ENCODE measurements around the gene XCL2. TPM values are rescaled to one million over a fixed set of nuclear protein-coding genes. Genes with fewer than 3 reads are reported as not detected.

The XCL2 gene
- total RNA-seq, 4 donors from 2014 or later: not detected

- TF ChIP-seq POLR2A (IDR thresholded peaks at IDR 0.05) (no peak), CTCF (IDR thresholded peaks at IDR 0.05) (no peak)
- DNase-seq: no peak
- H3K9me3 ChIP-seq: no peaks in the 10 kb centered on the region
- H3K36me3 ChIP-seq: no peaks in the 10 kb centered on the region
- H3K27me3 ChIP-seq: no peaks in the 10 kb centered on the region
- H3K4me3 ChIP-seq: no peak overlapping the region
- H3K4me1 ChIP-seq: no peaks in the 10 kb centered on the region
- intact Hi-C loops (cut with DNase I; ENCODE audit: low total_unique reads): no loop called here
- no peak overlapping the region for H3K27ac ChIP-seq
These were observed 25.0 kb downstream of the XCL2 start for GRCh38 chr1:168518813-168519212.

- Histone ChIP-seq H3K27me3 (no peaks in the 10 kb centered on the region), H3K27ac (no peak overlapping the region), H3K36me3 (no peaks in the 10 kb centered on the region), H3K4me3 (no peak overlapping the region), H3K4me1 (no peaks in the 10 kb centered on the region), H3K9me3 (no peaks in the 10 kb centered on the region)
- intact Hi-C loops (cut with DNase I; ENCODE audit: low total_unique reads): no loop called here
- TF ChIP-seq CTCF (IDR thresholded peaks at IDR 0.05): no peak
- no peak for TF ChIP-seq POLR2A (IDR thresholded peaks at IDR 0.05)
- DNase-seq: no peak
These were observed 25.6 kb downstream of the XCL2 start for GRCh38 chr1:168518201-168518689.

GRCh38 chr1:168514455-168514854, 29.3 kb downstream of the XCL2 start:
- H3K27ac ChIP-seq: peak overlapping the region in 1 of 2 donors; percentile 35
- H3K9me3 ChIP-seq: no peaks in the 10 kb centered on the region
- intact Hi-C loops (cut with DNase I; ENCODE audit: low total_unique reads): no loop called here
- no peak for DNase-seq
- TF ChIP-seq POLR2A (IDR thresholded peaks at IDR 0.05): no peak
- no peak for TF ChIP-seq CTCF (IDR thresholded peaks at IDR 0.05)
- no peaks in the 10 kb centered on the region for H3K36me3 ChIP-seq
- no peaks in the 10 kb centered on the region for H3K4me1 ChIP-seq
- no peak overlapping the region for H3K4me3 ChIP-seq
- H3K27me3 ChIP-seq: no peaks in the 10 kb centered on the region

GRCh38 chr1:168513656-168514404, 30.0 kb downstream of the XCL2 start:
- no peak overlapping the region for H3K4me3 ChIP-seq
- intact Hi-C loops (cut with DNase I; ENCODE audit: low total_unique reads): no loop called here
- H3K9me3 ChIP-seq: no peaks in the 10 kb centered on the region
- no peaks in the 10 kb centered on the region for H3K36me3 ChIP-seq
- H3K27me3 ChIP-seq: no peaks in the 10 kb centered on the region
- DNase-seq: peak in 1 of 2 donors; percentile 19
- no peaks in the 10 kb centered on the region for H3K4me1 ChIP-seq
- no peak for TF ChIP-seq POLR2A (IDR thresholded peaks at IDR 0.05)
- TF ChIP-seq CTCF (IDR thresholded peaks at IDR 0.05): no peak
- peak overlapping the region in 1 of 2 donors; percentile 35 for H3K27ac ChIP-seq

GRCh38 chr1:168512864-168513595, 30.8 kb downstream of the XCL2 start:
- Histone ChIP-seq H3K27ac (no peak overlapping the region), H3K4me1 (no peaks in the 10 kb centered on the region), H3K4me3 (no peak overlapping the region), H3K9me3 (no peaks in the 10 kb centered on the region), H3K27me3 (no peaks in the 10 kb centered on the region), H3K36me3 (no peaks in the 10 kb centered on the region)
- no peak for TF ChIP-seq CTCF (IDR thresholded peaks at IDR 0.05)
- no peak for DNase-seq
- intact Hi-C loops (cut with DNase I; ENCODE audit: low total_unique reads): no loop called here

Data from uterus (tissue), 4 donors.